HepG2 (cell line): ENCODE results near the gene JPH3. TPM values are rescaled to one million over a fixed set of nuclear protein-coding genes. Genes with fewer than 3 reads are reported as not detected.

ENCODE experiments used
- ATAC-seq: fragments of 200-7000 bp; cut with Tn5 transposase; 3 replicates; pipeline ENCODE4 v1.9.1; 2020; ENCODE audit warnings: mild to moderate bottlenecking, moderate library complexity
- BruUV-seq: library from RNA; stranded (reverse); fragments of 400-500 nt; replicated peaks from 2 replicates; lab custom pipeline; 2021; lab: Mats Ljungman, UMichigan
- CTCF ChIA-PET: fragments of 300-600 bp; formaldehyde crosslinking; extraction: SDS; loops from one replicate; lab custom pipeline; 2021; ENCODE audit warnings: low total read pairs, inconsistent platforms, low intra/inter-chr PET ratio; lab: Yijun Ruan, JAX
- POLR2A ChIA-PET: fragments of 350-600 bp; sonication (Branson Sonifier 250); formaldehyde crosslinking; loops from one replicate; lab custom pipeline; 2020; ENCODE audit warnings: antibody characterized with exemption, inconsistent platforms; lab: Yijun Ruan, JAX
- DNase-seq: peaks from one replicate; pipeline ENCODE4 v3.0.0-alpha.2; 2015; ENCODE audit warnings: low spot score
- FAIRE-seq: peaks from 3 replicates; lab custom pipeline; 2011; peaks lifted over from hg19 to GRCh38; lab: Jason Lieb, UNC
- H2AFZ ChIP-seq: one replicate; pipeline ENCODE4 v1.6.1; 2011; ENCODE audit warnings: low read length, inconsistent platforms
- H3K27ac ChIP-seq: fragments of 300-600 bp; 3 replicates; pipeline ENCODE4 v1.8.0; 2011; ENCODE audit warnings: mixed run types, mild to moderate bottlenecking, mixed read lengths, low read length, inconsistent platforms; ENCODE audit not compliant: insufficient read depth; ENCODE audit errors: extremely low read length
- H3K27me3 ChIP-seq, 2 experiments: fragments of 200-600 bp in 1 of 2; 2 replicates in 1 of 2; 3 replicates in 1 of 2; pipeline versions ENCODE4 v1.6.0 to v1.8.0; 2011; ENCODE audit warnings: low read length in 2 of 2, mild to moderate bottlenecking in 2 of 2, moderate library complexity in 2 of 2, inconsistent platforms in 1 of 2; ENCODE audit not compliant: insufficient read depth in 2 of 2, control insufficient read depth in 1 of 2
- H3K36me3 ChIP-seq, 2 experiments: fragments of 200-600 bp in 1 of 2; replicated peaks in 1 of 2; 2 replicates in 1 of 2; 3 replicates in 1 of 2; pipeline versions ENCODE4 v1.5.1 to v1.8.0; 2011; ENCODE audit warnings: low read length in 2 of 2, inconsistent platforms in 1 of 2; ENCODE audit not compliant: insufficient read depth in 2 of 2, control insufficient read depth in 1 of 2
- H3K4me1 ChIP-seq: 2 replicates; pipeline ENCODE4 v1.5.1; 2012; ENCODE audit warnings: low read length, inconsistent platforms; ENCODE audit not compliant: insufficient read depth
- H3K4me2 ChIP-seq: 2 replicates; pipeline ENCODE4 v1.6.0; 2011; ENCODE audit warnings: low read depth, low read length, inconsistent platforms
- H3K4me3 ChIP-seq, 3 experiments: fragments of 200-600 bp in 1 of 3; sonication (generic), shearing (Covaris generic) in 1 of 3; replicated peaks in 1 of 3; 2 replicates each; pipeline ENCODE4 v1.5.1; 2011 to 2016; ENCODE audit warnings: low read length in 3 of 3, inconsistent platforms in 2 of 3, low read depth in 2 of 3, mild to moderate bottlenecking in 2 of 3, control low read depth in 1 of 3, mixed read lengths in 1 of 3; ENCODE audit not compliant: insufficient read depth in 1 of 3
- H3K79me2 ChIP-seq: one replicate; pipeline ENCODE4 v1.6.1; 2011; ENCODE audit warnings: low read length, inconsistent platforms; ENCODE audit not compliant: insufficient read depth
- H3K9ac ChIP-seq: 2 replicates; pipeline ENCODE4 v1.6.0; 2011; ENCODE audit warnings: mild to moderate bottlenecking, low read depth, low read length, inconsistent platforms; ENCODE audit not compliant: insufficient read depth
- H3K9me3 ChIP-seq: 2 replicates; pipeline ENCODE4 v1.5.1; 2012; ENCODE audit warnings: mild to moderate bottlenecking, low read length
- H4K20me1 ChIP-seq: 2 replicates; pipeline ENCODE4 v1.6.0; 2011; ENCODE audit warnings: inconsistent platforms, mild to moderate bottlenecking, low read length, moderate library complexity; ENCODE audit not compliant: insufficient read depth
- MAFK ChIP-seq, 2 experiments: IDR thresholded peaks in 1 of 2; conservative IDR thresholded peaks in 1 of 2; 2 replicates each; pipeline ENCODE4 v1.6.1; 2011; ENCODE audit warnings: improper control_type of control experiment in 2 of 2, low read length in 2 of 2
- MYNN ChIP-seq: sonication (generic); formaldehyde crosslinking; IDR thresholded peaks from 2 replicates; pipeline ENCODE4 v1.4.0; 2020; ENCODE audit warnings: mild to moderate bottlenecking, low read depth, missing genetic modification reagents
- RAD21 ChIP-seq: fragments of 450-650 bp; formaldehyde crosslinking; IDR thresholded peaks from 2 replicates; pipeline ENCODE4 v1.5.0; 2020; ENCODE audit warnings: mild to moderate bottlenecking
- ZBTB7A ChIP-seq: sonication (generic); formaldehyde crosslinking; IDR thresholded peaks from 2 replicates; pipeline ENCODE4 v1.8.0; 2022; ENCODE audit warnings: mild to moderate bottlenecking, missing genetic modification reagents
- ZFP90 ChIP-seq: sonication (generic); formaldehyde crosslinking; IDR thresholded peaks from 2 replicates; pipeline ENCODE4 v1.8.0; 2022; ENCODE audit warnings: missing genetic modification reagents, mild to moderate bottlenecking, inconsistent platforms, borderline replicate concordance
- ZNF205 ChIP-seq: IDR thresholded peaks from 2 replicates; pipeline ENCODE4 v1.6.1; 2018; ENCODE audit warnings: missing biosample characterization, missing genetic modification reagents
- ZNF234 ChIP-seq: sonication (generic); formaldehyde crosslinking; conservative IDR thresholded peaks from 2 replicates; pipeline ENCODE4 v1.5.1; 2020; ENCODE audit warnings: mild to moderate bottlenecking, missing genetic modification reagents
- ZNF333 ChIP-seq: sonication (generic); formaldehyde crosslinking; IDR thresholded peaks from 2 replicates; pipeline ENCODE4 v1.4.0; 2020; ENCODE audit warnings: mild to moderate bottlenecking, missing genetic modification reagents, borderline replicate concordance
- ZNF335 ChIP-seq: sonication (generic); formaldehyde crosslinking; IDR thresholded peaks from 2 replicates; pipeline ENCODE4 v1.4.0; 2020; ENCODE audit warnings: missing genetic modification reagents
- ZNF563 ChIP-seq: sonication (generic); formaldehyde crosslinking; IDR thresholded peaks from 2 replicates; pipeline ENCODE4 v1.8.0; 2022; ENCODE audit warnings: mild to moderate bottlenecking, moderate library complexity, missing genetic modification reagents
- ZSCAN12 ChIP-seq: sonication (generic); formaldehyde crosslinking; IDR thresholded peaks from 2 replicates; pipeline ENCODE4 v1.9.0; 2021; ENCODE audit warnings: mild to moderate bottlenecking, missing genetic modification reagents
- WGBS: methylation state at CpG from one replicate; pipeline ENCODE4 v1.1.6; 2017; ENCODE audit warnings: low lambda C conversion rate; 5-methylcytosine and 5-hydroxymethylcytosine counted together
- in situ Hi-C: cut with HindIII; loops from 2 replicates; pipeline ENCODE4 v1.10.0; 2017; ENCODE audit warnings: low pct_unique_long_range_greater_than_20kb; ENCODE audit not compliant: extremely low pct_ligation_motif_present
- intact Hi-C: fragments of 100-400 bp; cut with micrococcal nuclease; formaldehyde crosslinking; loops from one replicate; pipeline ENCODE4 v1.10.0; 2022; ENCODE audit not compliant: unreplicated experiment
- polyA plus RNA-seq, 8 experiments: library from polyadenylated mRNA; depleted of rRNA in 3 of 8; stranded (reverse) in 7 of 8; unstranded in 1 of 8; fragments of >200 nt; fragmentation: Illumina TruSeq in 4 of 8; extraction: Trizol in 4 of 8; gene quantifications; 2 replicates each; pipeline versions ENCODE4 v1.2.1 to v1.2.3, GENCODE V29; 2011 to 2016; ENCODE audit warnings: low read depth in 4 of 8, missing spikeins in 1 of 8, mixed read lengths in 1 of 8; ENCODE audit not compliant: insufficient read depth in 1 of 8
- total RNA-seq, 5 experiments: library from RNA; depleted of rRNA; stranded (reverse); fragments of >200 nt; fragmentation: Illumina TruSeq; extraction: Trizol; gene quantifications; 2 replicates each; pipeline ENCODE4 v1.2.3, GENCODE V29; 2016; ENCODE audit warnings: low read depth in 1 of 5
- TF ChIP-seq, protein P1 (sequence below): sonication (generic); formaldehyde crosslinking; IDR thresholded peaks from 2 replicates; pipeline ENCODE4 v1.4.0; 2020; ENCODE audit warnings: missing genetic modification reagents
- TF ChIP-seq, protein P2 (sequence below): sonication (generic); formaldehyde crosslinking; IDR thresholded peaks from 2 replicates; pipeline ENCODE4 v1.4.0; 2020; ENCODE audit warnings: low read depth, missing genetic modification reagents
- TF ChIP-seq, protein P3 (sequence below): sonication (generic); formaldehyde crosslinking; IDR thresholded peaks from 2 replicates; pipeline ENCODE4 v1.5.0; 2020; ENCODE audit warnings: mild to moderate bottlenecking, low read depth, missing genetic modification reagents, borderline replicate concordance
- TF ChIP-seq, protein P4 (sequence below): IDR thresholded peaks from 2 replicates; pipeline ENCODE4 v1.6.1; 2012; ENCODE audit warnings: inconsistent platforms
- TF ChIP-seq, protein P5 (sequence below): IDR thresholded peaks from 2 replicates; pipeline ENCODE4 v1.6.1; 2016; ENCODE audit warnings: mild to moderate bottlenecking, missing biosample characterization, missing genetic modification reagents

JPH3 gene
- total and polyA plus RNA-seq, 2 of the 13 experiments (the other 11 are each of a cell fraction or from before 2014, with no cell fraction given) = not detected

DNA sequence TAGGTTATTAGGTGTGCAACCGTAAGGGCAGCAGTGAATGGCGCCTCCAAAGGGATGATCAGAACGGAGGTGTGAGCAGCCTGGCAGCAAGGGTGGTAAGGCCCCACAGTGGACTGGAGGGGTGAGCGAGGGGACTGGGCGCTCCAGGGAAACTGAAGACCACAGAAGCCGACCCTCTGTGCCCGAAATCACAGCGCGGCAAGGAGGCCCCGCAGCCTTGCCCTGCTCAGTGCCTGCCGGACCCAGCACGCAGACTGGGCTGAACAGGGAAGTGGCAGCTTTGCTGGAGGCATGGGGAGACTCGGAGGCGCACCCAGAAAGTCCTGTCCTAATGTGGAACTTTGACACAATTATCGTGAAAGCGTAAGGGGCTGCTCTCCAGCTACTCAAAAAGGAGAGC is 125.0 kb downstream of the JPH3 start:
- BruUV-seq = no TSS peak
- H3K4me3 ChIP-seq = no peak overlapping the region
- no peak overlapping the region for H2AFZ ChIP-seq
- ATAC-seq (no peak), FAIRE-seq (no peak), DNase-seq (no peak)
- peaks cover 35 to 69% of the 10 kb centered on the region in 2 experiments for H3K36me3 ChIP-seq
- no peaks in the 10 kb centered on the region for H3K9me3 ChIP-seq
- no peak overlapping the region for H3K9ac ChIP-seq
- peaks cover 4% of the 10 kb centered on the region for H3K79me2 ChIP-seq
- WGBS = 97% methylated on average over 16 of the region's 16 CpGs
- TF ChIP-seq ZNF234 (CRISPR knock-in tag) (no peak), ZNF205 (CRISPR knock-in tag) (no peak), ZNF563 (CRISPR knock-in tag) (no peak), ZBTB7A (CRISPR knock-in tag) (no peak), MYNN (CRISPR knock-in tag) (no peak), ZNF335 (CRISPR knock-in tag) (no peak), MAFK (conservative IDR thresholded peaks at IDR 0.05 in 1 of 2, IDR thresholded peaks at IDR 0.05 in 1 of 2; ENCODE audit: low read length in 2 of 2) (no peak), ZSCAN12 (no peak), ZNF333 (CRISPR knock-in tag) (no peak), ZFP90 (CRISPR knock-in tag) (no peak), RAD21 (CRISPR knock-in tag) (no peak)
- TF ChIP-seq, protein P1, sequence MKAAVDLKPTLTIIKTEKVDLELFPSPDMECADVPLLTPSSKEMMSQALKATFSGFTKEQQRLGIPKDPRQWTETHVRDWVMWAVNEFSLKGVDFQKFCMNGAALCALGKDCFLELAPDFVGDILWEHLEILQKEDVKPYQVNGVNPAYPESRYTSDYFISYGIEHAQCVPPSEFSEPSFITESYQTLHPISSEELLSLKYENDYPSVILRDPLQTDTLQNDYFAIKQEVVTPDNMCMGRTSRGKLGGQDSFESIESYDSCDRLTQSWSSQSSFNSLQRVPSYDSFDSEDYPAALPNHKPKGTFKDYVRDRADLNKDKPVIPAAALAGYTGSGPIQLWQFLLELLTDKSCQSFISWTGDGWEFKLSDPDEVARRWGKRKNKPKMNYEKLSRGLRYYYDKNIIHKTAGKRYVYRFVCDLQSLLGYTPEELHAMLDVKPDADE (CRISPR knock-in tag) = no peak
- TF ChIP-seq, protein P2, sequence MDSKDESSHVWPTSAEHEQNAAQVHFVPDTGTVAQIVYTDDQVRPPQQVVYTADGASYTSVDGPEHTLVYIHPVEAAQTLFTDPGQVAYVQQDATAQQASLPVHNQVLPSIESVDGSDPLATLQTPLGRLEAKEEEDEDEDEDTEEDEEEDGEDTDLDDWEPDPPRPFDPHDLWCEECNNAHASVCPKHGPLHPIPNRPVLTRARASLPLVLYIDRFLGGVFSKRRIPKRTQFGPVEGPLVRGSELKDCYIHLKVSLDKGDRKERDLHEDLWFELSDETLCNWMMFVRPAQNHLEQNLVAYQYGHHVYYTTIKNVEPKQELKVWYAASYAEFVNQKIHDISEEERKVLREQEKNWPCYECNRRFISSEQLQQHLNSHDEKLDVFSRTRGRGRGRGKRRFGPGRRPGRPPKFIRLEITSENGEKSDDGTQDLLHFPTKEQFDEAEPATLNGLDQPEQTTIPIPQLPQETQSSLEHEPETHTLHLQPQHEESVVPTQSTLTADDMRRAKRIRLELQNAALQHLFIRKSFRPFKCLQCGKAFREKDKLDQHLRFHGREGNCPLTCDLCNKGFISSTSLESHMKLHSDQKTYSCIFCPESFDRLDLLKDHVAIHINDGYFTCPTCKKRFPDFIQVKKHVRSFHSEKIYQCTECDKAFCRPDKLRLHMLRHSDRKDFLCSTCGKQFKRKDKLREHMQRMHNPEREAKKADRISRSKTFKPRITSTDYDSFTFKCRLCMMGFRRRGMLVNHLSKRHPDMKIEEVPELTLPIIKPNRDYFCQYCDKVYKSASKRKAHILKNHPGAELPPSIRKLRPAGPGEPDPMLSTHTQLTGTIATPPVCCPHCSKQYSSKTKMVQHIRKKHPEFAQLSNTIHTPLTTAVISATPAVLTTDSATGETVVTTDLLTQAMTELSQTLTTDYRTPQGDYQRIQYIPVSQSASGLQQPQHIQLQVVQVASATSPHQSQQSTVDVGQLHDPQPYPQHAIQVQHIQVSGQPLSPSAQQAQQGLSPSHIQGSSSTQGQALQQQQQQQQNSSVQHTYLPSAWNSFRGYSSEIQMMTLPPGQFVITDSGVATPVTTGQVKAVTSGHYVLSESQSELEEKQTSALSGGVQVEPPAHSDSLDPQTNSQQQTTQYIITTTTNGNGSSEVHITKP = no peak
- TF ChIP-seq, protein P3, sequence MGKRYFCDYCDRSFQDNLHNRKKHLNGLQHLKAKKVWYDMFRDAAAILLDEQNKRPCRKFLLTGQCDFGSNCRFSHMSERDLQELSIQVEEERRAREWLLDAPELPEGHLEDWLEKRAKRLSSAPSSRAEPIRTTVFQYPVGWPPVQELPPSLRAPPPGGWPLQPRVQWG (CRISPR knock-in tag) = no peak
- TF ChIP-seq, protein P4, sequence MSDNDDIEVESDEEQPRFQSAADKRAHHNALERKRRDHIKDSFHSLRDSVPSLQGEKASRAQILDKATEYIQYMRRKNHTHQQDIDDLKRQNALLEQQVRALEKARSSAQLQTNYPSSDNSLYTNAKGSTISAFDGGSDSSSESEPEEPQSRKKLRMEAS = no peak
- TF ChIP-seq, protein P5, sequence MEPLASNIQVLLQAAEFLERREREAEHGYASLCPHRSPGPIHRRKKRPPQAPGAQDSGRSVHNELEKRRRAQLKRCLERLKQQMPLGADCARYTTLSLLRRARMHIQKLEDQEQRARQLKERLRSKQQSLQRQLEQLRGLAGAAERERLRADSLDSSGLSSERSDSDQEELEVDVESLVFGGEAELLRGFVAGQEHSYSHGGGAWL = no peak
- TF ChIP-seq, all 625 proteins: peak for 0
- intact Hi-C loops (no loop called here), in situ Hi-C loops (no loop called here)
- H3K4me1 ChIP-seq = no peaks in the 10 kb centered on the region
- H3K27me3 ChIP-seq = no peaks in the 10 kb centered on the region
- POLR2A ChIA-PET = no interaction called here
- CTCF ChIA-PET = no interaction called here
- H3K27ac ChIP-seq = no peak overlapping the region
- H3K4me2 ChIP-seq = no peak overlapping the region
- no peaks in the 10 kb centered on the region for H4K20me1 ChIP-seq
